Astrocyte of the cerebellum (primary cell): ENCODE results near the gene PTAR1.

ENCODE experiments used
- DNase-seq: peaks from one replicate; pipeline ENCODE4 v3.0.0-alpha.2; 2011; ENCODE audit warnings: low read depth
- H3K4me3 ChIP-seq: 2 replicates; pipeline ENCODE4 v1.5.1; 2011; ENCODE audit warnings: mild to moderate bottlenecking, low read depth, low read length, moderate library complexity
- in situ Hi-C: cut with HindIII; loops from 2 replicates; pipeline ENCODE4 v1.10.0; 2017; ENCODE audit warnings: low sequenced_read_pairs
- TF ChIP-seq, protein P1 (sequence below): IDR thresholded peaks from 2 replicates; pipeline ENCODE4 v1.5.1; 2012; ENCODE audit warnings: low read length, low read depth, moderate library complexity, mild to moderate bottlenecking; ENCODE audit errors: missing control alignments

PTAR1 gene

DNA sequence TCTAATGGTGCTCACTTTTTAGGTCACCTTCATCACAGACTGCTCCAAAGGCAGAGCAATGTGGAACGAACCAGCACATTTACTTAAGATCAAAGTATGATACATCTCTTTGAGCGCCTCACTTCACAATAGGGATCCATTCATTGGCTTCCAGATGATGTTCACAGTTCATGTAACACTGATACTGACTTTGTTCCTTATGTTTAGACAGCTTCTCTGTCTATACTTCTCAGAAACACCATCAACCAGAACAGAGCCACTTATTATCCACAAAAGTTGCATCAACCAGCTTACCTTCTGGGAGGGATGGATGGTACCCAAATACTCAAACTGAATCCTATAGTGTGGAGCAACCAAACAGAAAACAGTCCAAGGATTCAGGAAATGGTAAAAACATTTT, 4.6 kb downstream of the PTAR1 start:
- in situ Hi-C loops: no loop called here
- no peak overlapping the region for H3K4me3 ChIP-seq
- TF ChIP-seq, protein P1, sequence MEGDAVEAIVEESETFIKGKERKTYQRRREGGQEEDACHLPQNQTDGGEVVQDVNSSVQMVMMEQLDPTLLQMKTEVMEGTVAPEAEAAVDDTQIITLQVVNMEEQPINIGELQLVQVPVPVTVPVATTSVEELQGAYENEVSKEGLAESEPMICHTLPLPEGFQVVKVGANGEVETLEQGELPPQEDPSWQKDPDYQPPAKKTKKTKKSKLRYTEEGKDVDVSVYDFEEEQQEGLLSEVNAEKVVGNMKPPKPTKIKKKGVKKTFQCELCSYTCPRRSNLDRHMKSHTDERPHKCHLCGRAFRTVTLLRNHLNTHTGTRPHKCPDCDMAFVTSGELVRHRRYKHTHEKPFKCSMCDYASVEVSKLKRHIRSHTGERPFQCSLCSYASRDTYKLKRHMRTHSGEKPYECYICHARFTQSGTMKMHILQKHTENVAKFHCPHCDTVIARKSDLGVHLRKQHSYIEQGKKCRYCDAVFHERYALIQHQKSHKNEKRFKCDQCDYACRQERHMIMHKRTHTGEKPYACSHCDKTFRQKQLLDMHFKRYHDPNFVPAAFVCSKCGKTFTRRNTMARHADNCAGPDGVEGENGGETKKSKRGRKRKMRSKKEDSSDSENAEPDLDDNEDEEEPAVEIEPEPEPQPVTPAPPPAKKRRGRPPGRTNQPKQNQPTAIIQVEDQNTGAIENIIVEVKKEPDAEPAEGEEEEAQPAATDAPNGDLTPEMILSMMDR: no peak
- DNase-seq: no peak

DNA sequence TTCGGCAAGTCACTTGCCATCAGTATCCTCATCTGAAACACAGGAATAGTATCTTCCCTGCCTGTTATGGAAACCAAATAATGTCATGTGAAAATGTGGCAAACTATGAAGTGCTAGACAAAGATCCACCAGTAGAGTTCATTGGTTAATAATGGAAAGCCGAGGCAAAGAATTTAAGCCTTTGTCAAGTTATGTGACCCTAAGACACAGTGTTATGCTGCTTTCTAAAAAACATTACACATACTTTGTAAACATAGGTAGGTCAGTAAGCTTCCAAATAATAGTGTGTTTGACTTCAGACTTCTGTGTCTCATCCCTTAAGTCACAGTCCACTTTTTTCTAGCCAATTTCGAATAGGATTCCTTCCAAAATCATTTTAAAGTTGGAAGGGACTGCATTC, 6.0 kb downstream of the PTAR1 start:
- TF ChIP-seq, protein P1: no peak
- H3K4me3 ChIP-seq: no peak overlapping the region
- DNase-seq: no peak
- in situ Hi-C loops: no loop called here

DNA sequence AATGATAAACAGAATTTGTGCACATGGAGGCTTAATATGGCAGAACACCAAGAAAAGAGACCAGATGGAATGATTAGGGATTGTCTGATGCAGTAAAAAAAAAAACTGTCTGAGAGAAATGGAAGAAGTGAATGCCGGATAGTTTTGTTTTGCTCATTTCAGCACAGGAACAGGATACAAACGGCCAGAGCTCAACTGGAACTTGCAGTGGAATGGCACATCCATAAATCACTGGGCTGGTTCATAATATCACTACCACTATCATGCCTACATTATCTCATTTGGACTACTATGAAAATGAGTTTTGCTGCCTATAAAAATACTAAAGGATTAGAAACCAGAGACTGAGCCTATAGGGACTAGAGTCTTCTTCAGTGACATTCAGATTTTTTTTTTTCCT, 9.7 kb downstream of the PTAR1 start:
- no peak for DNase-seq
- in situ Hi-C loops: no loop called here
- TF ChIP-seq, protein P1: no peak
- H3K4me3 ChIP-seq: no peak overlapping the region

DNA sequence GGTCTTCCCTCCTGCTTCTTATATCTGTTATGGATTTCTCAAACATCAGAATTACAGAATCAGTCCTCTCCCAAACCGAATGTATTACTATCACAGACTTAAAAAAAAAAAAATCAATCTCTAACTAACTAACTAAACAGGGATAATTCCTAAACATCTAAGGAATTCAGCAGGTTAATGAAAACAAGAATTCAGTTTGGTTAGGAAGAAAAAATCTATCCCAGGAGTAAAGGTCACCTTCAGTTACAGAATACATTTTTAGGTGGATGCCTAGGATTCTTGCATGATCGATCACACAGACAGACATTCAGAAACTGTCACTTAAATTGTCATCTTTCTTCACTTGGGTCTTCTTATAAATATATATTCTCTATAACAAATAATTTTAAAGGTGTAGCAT, 11.5 kb downstream of the PTAR1 start:
- DNase-seq: no peak
- in situ Hi-C loops: no loop called here
- H3K4me3 ChIP-seq: no peak overlapping the region
- TF ChIP-seq, protein P1: no peak

DNA sequence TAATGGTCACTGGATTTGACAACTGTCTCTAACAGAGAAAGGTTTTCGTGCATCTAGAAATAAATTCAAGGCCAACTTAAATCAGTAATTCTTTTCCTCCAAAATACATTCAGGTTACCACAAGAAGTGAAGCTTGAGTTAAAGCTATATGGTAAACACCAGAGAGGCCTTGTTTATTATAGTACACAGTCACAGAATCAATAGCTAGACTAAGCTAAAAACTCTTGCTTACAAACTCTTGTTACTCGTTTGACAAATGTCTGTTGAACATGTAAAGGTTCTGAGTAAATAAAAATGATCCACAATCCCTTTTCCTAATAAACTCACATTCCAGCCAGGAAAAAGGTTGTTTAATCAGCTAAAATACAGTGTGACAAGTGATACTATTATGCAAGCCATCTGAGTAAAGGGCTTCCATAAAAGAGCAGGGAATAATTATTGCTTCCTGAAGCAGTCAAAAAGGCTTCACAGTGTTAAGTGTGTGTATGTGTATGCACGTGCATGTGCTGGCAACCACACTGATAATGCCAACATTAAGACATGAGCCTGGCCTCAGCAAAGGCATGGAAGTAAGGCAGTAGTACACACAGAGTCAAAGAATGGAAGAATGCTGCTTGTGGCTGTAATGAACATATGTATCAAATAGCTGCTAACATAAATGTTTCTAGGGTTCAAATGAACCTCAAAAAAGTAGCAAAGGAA, 12.8 kb downstream of the PTAR1 start:
- DNase-seq: no peak
- no peak overlapping the region for H3K4me3 ChIP-seq
- in situ Hi-C loops: no loop called here
- TF ChIP-seq, protein P1: no peak

DNA sequence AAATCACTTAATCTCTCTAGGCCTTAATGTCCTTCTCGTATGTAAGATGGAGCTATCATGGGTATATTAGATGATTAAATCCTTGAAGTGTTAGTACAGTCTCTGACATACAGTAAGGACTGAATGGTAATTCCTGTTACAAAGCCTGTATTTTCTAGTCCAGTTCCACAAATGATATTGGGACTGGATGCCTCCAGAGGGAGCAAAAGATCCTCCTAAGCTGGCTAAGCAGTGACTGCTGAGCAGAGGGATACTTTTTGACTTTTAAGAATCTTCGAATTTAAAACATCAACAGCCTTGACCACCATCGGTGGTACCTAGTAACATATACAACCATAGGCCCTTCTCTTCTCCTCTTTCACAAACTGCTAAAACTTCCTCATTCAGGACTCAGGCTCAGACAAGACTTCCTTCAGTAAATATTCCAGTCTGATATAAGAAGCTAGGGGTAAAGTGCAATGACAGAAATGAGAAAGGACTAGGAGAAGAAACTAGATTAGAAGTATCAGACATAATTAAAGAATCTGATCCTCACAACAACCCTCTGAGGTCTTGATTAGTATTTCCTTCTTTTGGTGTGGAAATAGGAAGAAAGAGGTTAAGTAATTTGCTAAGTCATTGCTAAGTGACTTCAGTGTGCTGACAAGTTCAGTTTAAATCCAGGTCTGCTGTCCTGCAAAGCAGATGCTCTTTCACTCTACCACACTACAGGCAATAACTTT, 13.9 kb downstream of the PTAR1 start:
- TF ChIP-seq, protein P1: peak; percentile 44
- H3K4me3 ChIP-seq: no peak overlapping the region
- in situ Hi-C loops: no loop called here
- no peak for DNase-seq
